ENCODE data around the gene S100A5. TPM values are rescaled to one million over a fixed set of nuclear protein-coding genes. Genes with fewer than 3 reads are reported as not detected.
"Not testable (repeated sequence)": the region's sequence is repeated elsewhere in the genome, so short reads cannot be mapped to it uniquely, and the experiment has no call there.

The S100A5 gene
- total RNA-seq, 4 donors from 2014 or later = not detected

- no peak for ATAC-seq
- DNase-seq = no peak
These were observed 13.6 kb downstream of the S100A5 start for GRCh38 chr1:153527023-153527682.

DNA sequence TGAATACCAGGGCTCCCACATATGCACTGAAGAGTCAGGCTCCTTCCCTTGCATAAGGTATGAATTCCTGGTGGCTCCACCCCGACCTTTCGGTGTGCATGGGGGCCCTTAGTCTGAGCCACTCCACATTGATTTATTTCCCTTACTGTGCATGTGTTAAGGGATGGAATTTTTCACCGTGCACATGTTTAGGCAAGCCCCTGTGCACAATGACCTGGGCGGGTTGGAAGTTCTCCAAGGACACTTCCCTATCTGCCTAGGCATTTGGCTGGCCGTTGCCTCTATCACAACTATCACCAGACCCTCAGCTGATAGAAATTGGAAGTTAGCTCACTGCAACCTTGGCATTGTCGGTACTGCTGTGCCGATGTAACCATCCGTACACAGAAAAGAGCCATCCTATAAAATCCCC is 14.6 kb downstream of the S100A5 start:
- ATAC-seq (no peak), DNase-seq (no peak)
- no peaks in the 10 kb centered on the region for H3K27me3 ChIP-seq
- H3K4me1 ChIP-seq = no peaks in the 10 kb centered on the region
- intact Hi-C loops (cut with DNase I; ENCODE audit: low total_unique reads) (no loop called here), in situ Hi-C loops (cut with MboI; ENCODE audit: low sequenced_read_pairs in 4 of 4) (loop anchor here in 1 of 4 donors (25.0 kb wide), 1 partner anchor 461 kb away; the partner anchor contains the start of genes JTB, RAB13 and RPS27)
- no peak overlapping the region for H3K4me3 ChIP-seq
- H3K27ac ChIP-seq = no peak overlapping the region
- H3K9me3 ChIP-seq = no peaks in the 10 kb centered on the region
- TF ChIP-seq POLR2A (IDR thresholded peaks at IDR 0.05) = no peak
- no peak for TF ChIP-seq CTCF (IDR thresholded peaks at IDR 0.05 in 4 of 5, conservative IDR thresholded peaks at IDR 0.05 in 1 of 5)
- no peaks in the 10 kb centered on the region for H3K36me3 ChIP-seq

More at GRCh38 chr1:153527023-153527682, 13.6 kb downstream of the S100A5 start:
- TF ChIP-seq POLR2A (IDR thresholded peaks at IDR 0.05) = no peak
- no peak for TF ChIP-seq CTCF (IDR thresholded peaks at IDR 0.05 in 4 of 5, conservative IDR thresholded peaks at IDR 0.05 in 1 of 5)
- Histone ChIP-seq H3K4me3 (no peak overlapping the region), H3K9me3 (no peaks in the 10 kb centered on the region), H3K36me3 (no peaks in the 10 kb centered on the region), H3K27me3 (no peaks in the 10 kb centered on the region), H3K27ac (no peak overlapping the region), H3K4me1 (no peaks in the 10 kb centered on the region)
- intact Hi-C loops (cut with DNase I; ENCODE audit: low total_unique reads) = no loop called here
- in situ Hi-C loops (cut with MboI; ENCODE audit: low sequenced_read_pairs in 4 of 4) = loop anchor here in 1 of 4 donors (25.0 kb wide), 1 partner anchor 460 kb away; the partner anchor contains the start of genes JTB, RAB13 and RPS27

- in situ Hi-C loops (cut with MboI; ENCODE audit: low sequenced_read_pairs in 4 of 4) (loop anchor here in 1 of 4 donors (25.0 kb wide), 1 partner anchor 462 kb away; the partner anchor contains the start of genes JTB, RAB13 and RPS27), intact Hi-C loops (cut with DNase I; ENCODE audit: low total_unique reads) (no loop called here)
- Histone ChIP-seq H3K4me3 (no peak overlapping the region), H3K4me1 (no peaks in the 10 kb centered on the region), H3K36me3 (no peaks in the 10 kb centered on the region), H3K27ac (no peak overlapping the region), H3K9me3 (no peaks in the 10 kb centered on the region), H3K27me3 (no peaks in the 10 kb centered on the region)
- ATAC-seq = peak in 1 of 2 donors; percentile 46
- no peak for TF ChIP-seq CTCF (IDR thresholded peaks at IDR 0.05 in 4 of 5, conservative IDR thresholded peaks at IDR 0.05 in 1 of 5)
- TF ChIP-seq POLR2A (IDR thresholded peaks at IDR 0.05) = no peak
- no peak for DNase-seq
These were observed 15.5 kb downstream of the S100A5 start for GRCh38 chr1:153525088-153525728.

DNA sequence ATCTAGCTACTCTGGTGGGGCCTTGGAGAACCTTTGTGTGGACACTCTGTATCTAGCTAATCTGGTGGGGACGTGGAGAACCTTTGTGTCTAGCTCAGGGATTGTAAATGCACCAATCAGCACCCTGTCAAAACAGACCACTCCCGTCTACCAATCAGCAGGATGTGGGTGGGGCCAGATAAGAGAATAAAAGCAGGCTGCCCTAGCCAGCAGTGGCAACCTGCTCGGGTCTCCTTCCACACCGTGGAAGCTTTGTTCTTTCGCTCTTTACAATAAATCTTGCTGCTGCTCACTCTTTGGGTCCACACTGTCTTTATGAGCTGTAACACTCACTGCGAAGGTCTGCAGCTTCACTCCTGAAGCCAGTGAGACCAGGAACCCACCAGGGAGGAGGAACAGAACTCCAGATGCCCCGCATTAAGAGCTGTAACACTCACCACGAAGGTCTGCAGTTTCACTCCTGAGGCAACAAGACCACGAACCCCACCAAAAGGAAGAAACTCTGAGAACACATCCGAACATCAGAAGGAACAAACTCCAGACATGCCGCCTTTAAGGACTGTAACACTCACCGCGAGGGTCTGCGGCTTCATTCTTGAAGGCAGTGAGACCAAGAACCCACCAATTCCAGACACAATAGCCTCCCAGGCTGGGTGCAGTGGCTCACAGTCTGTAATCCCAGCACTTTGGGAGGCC is 18.2 kb downstream of the S100A5 start:
- H3K27me3 ChIP-seq; H3K27ac ChIP-seq; H3K9me3 ChIP-seq; intact Hi-C loops (cut with DNase I; ENCODE audit: low total_unique reads); H3K36me3 ChIP-seq; H3K4me1 ChIP-seq; DNase-seq; ATAC-seq; H3K4me3 ChIP-seq: not testable (repeated sequence)
- in situ Hi-C loops (cut with MboI; ENCODE audit: low sequenced_read_pairs in 4 of 4) = loop anchor here in 1 of 4 donors (25.0 kb wide), 1 partner anchor 465 kb away; the partner anchor contains the start of genes JTB, RAB13 and RPS27

DNA sequence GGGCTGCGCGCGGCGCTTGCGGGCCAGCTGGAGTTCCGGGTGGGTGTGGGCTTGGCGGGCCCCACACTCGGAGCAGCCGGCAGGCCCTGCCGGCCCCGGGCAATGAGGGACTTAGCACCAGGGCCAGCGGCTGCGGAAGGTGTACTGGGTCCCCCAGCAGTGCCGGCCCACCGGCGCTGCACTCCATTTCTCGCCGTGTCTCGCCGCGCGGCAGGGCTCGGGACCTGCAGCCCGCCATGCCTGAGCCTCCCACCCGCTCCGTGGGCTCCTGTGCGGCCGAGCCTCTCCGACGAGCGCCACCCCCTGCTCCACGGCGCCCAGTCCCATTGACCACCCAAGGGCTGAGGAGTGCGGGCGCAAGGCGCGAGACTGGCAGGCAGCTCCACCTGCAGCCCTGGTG is 18.9 kb downstream of the S100A5 start:
- H3K27ac ChIP-seq; H3K27me3 ChIP-seq; H3K4me1 ChIP-seq; DNase-seq; H3K9me3 ChIP-seq; H3K4me3 ChIP-seq; ATAC-seq; intact Hi-C loops (cut with DNase I; ENCODE audit: low total_unique reads); H3K36me3 ChIP-seq: not testable (repeated sequence)
- in situ Hi-C loops (cut with MboI; ENCODE audit: low sequenced_read_pairs in 4 of 4) = loop anchor here in 1 of 4 donors (25.0 kb wide), 1 partner anchor 465 kb away; the partner anchor contains the start of genes JTB, RAB13 and RPS27

Data from gastrocnemius medialis (tissue), 4 donors.